ENCODE data around the gene CDC34.

CDC34 gene

DNA sequence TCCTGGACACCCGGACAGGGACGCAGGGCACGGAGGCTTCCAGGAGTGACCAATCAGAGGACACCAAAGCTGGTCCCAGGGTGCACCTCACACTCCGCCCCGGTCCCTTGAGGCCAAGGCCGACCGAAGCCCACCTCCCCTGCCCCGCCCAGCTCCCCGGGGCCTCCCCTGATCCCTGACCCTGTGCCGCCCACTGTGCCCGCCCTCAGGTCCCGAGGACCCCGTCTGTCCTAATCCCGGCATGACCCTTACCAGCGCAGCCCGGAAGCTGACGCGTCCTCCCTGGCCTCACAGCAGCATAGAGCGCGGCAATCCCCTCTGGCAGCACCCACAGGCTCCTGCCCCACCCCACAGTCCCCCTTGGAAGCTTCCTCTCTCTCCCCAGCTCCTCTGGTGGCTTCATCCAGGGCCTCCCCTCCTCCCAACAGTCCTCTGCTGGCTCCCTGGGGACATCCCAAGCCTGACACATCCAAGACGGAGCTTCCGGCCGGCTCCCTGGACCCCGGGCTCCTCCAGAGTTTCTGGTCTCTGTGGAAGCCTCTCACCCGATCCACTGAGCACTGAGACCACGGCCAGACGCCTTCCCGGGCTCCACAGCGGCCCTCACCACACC, 7.4 kb upstream of the CDC34 start:
- DNase-seq: no peak

DNA sequence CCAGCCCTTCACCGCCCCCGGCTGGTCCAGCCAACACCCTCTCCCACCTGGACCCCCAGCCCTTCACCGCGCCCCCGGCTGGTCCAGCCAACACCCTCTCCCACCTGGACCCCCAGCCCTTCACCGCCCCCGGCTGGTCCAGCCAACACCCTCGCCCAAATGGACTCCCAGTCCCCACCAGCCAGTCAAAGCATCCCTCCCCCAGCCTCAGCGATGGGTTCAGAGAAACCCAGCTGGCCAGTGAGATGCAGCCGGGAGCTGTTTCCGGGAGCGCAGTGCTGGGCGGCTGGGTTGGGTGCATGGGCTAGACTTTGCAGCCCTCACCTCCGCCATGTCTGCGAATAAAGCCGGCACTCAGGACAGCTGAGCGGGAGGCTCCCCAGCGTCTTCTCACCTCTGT, 6.5 kb upstream of the CDC34 start:
- DNase-seq: no peak

DNA sequence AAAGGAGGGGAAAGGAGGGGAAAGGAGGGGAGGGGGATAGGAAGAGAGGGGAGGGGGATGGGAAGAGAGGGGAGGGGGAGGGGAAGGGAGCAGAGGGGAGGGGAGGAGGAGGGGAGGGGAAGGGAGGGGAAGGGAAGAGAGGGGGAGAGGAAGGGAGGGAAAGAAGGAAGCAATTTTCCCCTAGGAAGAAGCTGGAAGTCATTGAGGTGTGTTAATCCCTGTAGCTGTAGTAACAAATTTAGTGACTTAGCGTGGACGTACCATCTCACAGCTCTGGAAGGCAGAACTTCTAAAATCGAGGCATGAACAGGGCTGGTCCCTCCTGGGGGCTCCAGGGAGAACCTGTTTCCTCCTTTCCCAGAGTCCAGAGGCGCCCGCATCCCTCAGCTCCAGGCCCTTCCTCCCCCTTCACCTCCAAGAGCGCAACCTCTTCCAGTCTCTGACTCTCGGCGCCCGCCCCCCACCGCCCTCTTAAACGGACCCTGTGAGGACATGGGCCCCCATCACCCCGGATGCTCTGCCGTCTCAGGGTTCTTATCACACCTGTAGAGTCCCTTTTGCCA, 5.6 kb upstream of the CDC34 start:
- no peak for DNase-seq

DNA sequence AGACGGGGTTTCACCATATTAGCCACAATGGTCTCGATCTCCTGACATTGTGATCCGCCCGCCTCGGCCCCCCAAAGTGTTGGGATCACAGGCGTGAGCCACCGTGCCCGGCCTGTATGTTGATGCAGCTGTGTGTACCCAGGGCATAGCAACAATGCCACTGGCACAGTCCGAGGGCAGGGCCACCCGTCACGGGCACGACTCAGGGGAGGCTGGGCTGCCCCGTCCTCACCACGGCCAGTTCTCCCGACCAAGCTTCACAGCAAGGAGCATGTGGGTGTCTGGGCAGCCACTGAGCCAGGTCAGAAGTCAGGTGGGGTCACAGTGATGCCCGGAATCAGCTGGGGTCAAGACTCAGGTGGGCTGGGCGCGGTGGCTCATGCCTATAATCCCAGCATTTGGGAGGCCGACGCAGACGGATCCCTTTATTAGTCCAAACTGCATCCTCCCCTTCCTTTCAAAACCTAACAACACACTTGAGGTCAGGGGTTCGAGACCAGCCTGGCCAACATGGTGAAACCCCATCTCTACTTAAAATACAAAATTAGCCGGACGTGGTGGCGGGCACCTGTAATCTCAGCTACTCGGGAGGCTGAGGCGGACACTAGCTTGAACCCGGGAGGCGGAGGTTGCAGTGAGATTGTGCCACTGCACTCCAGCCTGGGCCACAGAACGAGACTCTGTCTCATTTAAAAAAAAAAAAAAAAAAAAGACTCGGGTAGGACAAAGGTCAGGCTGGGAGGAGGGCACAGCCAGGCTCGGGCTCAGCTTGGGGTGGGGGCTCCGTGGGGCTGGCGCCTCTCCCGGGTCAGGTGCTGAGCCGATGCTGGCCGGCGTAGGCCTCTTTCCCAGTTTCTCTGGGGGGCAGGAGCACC, 1.2 kb upstream of the CDC34 start:
- no peak for DNase-seq

DNA sequence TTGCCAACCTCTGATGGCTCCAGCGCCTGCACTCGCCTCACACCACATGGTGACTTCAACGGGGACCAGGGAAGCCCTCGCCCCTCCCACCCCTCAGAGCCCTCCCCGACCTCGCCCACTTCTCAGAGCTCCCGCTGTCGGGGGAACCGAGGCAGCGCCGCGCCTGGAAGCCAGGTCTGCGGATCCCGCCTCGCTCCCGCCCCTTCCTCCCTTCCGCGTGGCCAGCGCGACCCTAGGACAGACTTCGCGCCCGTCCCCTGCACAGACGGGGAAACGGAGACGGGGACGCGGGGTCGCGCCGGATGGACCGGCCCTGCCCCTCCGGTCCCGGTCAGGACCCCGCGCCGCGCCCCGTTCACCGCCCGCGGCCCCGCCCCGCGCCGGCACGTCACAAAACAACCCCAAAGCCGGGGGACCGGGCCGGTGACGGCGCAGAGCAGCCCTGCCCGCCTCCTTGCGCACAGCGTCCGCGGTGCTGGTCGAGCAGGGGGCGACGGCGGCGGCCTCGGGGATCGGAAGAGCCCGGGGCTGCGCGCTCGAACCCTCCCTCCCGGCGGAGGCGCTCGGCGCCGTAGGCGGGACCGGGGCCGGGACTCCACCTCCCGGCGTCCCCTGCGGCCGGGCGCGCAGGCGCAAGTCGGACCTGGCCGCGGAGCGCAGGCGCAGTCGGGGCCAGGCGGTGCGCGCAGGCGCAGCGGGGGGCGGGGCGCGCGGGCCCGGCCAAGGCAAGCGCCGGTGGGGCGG, 379 bp upstream of the CDC34 start:
- DNase-seq: peak; percentile 77

DNA sequence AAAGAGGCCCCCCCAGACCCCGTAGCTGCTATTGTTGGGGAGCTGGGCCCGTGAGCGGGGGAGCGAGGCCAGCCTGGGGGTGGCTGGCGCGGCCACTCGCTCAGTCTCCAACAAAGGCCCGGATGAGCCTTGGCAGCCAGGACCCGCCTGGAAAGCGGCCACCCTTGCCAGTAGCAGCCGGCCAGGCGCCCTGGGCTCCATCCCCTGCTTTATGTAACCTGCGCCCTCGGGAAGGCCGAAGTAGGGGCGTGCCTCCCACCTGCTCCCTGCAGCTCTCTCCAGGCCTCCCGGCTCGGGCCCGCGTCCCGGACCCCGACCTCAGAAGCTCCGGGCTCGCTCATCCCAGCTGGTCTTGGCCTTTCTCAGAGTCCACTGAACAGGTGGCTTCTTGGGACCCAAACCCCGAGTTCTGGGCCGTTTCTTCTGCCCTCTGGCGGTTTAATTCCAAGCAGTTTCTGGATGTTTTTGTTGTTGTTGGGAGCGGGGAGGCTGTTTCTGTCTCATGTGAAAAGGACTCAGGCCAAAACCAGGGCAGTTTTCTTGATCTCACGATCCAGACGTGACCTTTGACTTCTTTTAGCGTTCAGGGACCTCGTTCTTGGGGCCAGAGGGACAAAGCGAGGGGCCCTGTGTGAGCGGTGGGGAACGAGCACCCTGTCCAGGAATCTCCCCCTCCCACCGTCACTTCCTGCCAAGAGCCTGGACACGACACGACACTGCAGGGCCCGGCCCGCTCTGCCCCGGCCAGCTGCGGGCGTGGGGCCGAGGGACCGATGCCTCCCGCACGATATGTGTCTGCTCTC, 1.2 kb downstream of the CDC34 start:
- peak; percentile 13 for DNase-seq

DNA sequence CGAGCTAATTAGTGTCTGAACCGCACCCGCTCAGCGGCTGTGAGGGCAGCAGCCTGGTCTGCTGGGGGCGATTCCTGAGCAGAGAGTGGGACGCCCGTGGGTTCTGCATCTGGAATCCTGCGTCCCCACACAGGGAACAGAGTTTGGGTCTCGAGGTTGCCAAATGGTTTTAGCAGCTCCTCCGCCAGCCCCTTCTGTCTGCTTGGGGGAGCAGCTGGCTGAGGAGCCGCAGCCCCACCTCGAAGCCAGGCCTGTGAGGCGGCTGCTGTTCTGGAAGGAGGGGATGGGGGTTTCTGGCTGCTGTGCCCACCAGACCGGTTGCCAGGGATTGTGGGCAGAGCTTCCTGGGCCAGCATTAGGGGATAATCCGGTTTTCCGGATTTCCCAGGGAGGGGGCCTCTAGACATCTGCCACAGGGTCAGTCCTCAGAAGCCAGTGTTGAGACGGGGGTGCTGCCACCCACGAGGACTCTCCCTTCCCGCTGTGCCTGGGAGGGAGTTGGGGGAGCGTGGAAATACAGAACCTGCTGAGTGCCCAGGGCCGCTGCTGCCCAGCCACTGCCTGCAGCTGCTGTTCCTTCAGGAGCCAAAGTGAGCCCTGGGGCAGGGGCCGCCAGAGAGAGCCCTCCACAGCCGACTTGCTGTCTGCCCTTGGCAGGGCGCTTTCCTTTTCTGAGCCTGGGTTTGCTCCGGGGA, 2.0 kb downstream of the CDC34 start:
- DNase-seq: no peak

DNA sequence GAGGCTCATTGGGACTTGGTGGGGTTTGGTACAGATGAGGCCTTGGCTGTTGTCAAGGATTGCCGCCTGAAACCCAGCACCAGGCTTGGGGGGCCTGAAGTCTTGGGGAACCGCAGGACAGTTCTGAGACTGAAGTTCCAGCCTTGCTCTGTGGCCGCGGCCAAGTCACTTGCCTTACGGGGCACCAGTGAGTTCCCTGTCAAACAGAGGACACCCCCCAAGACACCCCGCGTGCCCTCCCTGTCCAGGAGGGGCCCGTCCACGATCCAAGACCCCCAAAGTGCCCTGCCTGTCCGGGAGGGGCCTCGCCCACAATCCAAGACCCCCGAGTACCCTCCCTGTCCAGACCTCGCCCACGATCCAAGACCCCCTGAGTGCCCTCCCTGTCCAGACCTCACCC, 2.5 kb downstream of the CDC34 start:
- DNase-seq: no peak

DNA sequence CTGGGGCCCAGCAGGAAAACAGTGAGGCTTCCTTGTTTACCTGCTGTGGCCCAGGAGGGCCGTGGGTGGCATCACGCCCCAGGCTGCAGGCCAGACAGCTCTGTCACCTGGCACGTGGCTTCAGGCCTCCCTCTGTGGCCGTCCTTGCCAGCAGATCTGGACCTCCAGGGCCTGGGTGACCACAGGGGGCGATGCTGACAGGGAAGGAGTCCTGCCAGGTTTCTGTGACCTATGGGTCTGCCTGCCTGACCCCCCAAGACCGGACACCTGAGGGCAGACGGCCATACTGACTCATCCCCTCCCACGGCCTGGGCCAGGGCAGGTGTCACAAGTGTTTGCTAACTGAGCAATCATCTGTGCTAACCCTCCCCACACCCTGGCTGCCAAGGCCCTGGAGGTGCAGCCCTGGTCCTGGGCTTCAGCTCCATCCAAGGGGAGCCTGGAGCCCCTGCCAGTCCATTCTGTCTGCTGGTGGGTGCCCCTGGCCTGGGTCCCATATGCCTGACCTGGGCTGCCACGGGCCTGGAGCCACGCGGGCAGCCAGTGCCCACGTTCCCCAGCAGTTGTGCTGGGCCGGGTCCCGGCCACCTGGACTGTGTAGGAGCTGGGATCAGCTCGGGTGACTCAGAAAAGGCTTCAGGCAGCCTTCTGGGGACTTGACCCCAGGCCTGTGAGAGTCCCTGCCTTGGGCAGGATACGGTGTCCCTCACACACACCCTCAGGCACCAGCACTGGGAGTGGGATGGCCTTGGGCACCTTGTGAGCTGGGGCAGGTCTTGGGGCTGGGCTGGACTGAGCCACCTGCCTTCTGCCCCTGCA, 3.7 kb downstream of the CDC34 start:
- no peak for DNase-seq

DNA sequence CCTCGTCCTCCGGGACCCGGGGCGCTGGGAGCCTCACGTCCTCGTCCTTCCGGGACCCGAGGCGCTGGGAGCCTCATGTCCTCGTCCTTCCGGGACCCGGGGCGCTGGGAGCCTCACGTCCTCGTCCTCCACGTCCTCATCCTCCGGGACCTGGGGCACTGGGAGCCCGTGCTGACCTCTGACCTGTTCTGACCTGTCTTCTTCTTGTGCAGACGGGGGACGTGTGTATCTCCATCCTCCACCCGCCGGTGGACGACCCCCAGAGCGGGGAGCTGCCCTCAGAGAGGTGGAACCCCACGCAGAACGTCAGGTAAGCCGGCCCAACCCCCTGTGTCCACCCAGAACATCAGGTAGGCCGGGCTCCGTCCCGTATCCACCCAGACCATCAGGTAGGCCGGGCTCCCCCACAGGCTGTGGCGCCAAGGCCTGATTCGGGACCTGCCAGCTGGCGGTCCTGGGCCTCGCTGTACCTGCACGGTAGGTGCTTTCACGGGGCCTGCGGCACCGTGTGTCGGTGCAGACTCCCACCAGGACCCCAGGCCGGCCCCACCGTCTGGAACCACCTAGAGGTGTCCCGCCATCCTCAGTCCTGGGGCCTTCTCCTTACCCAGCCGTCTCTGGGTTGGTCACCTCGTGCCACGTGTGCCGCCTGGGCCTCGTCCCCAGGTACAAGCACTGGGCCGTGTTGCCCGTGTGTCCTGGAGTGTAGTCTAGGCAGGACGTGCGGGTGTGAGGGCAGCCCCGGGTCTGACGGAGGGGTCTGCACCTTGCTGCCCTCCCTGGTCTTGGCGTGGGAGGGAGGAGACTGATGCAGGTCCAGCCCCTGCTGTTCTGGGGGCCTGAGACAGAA, 4.7 kb downstream of the CDC34 start:
- no peak for DNase-seq

DNA sequence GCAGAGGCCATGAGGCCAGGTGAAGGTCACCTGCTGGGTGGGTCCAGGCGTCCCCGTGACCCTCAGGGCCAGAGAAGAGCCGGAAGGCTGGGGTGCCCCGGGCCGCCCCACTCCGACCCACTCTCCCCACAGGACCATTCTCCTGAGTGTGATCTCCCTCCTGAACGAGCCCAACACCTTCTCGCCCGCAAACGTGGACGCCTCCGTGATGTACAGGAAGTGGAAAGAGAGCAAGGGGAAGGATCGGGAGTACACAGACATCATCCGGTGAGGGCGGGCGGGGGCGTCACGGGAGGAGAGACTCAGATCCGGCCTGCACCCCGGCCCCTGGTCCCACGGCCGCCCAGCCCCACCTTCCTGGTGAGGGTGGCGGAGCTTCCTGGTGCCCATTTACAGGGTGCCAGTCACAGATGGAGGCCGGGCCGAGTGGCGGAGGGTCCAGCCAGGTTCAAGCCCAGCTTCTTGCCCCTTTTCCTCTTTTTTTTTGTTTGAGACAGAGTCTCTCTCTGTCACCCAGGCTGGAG, 5.4 kb downstream of the CDC34 start:
- DNase-seq: no peak

DNA sequence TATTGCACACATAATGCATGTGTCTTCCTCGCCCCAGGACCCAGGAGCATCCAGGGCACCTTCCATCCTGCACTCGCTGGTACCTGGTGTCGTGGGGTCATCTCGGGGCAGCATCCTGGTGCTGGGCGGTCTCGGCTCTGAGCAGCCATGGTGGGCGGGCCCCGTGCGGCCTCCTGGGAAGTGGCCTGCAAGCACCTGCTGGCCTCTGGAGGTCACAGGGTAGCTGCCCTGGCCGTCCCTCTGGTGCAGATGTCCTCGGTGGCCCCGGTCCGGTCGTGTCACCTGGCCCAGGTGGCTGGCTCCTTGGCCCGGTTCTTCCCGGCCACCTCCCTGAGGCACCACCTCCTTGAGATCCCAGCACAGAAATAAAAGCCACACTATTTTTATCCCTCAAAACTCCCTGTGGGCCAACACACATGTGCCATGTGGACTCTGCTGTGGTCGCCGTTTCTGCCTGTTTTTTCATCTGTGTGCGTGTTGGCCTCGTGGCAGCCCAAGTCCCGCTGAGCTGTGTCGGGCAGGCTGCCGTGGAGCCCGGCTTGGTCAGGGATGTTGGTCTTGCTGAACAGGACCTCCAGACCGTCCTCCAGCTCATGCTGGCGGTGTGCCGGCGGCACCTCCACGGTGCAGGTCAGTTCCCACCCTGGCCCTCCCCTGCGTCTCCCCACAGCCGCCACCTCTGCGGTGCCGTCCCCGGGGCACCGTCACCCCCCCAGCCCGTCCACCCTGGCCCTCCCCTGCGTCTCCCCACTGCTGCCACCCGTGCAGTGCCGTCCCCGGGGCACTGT, 7.3 kb downstream of the CDC34 start:
- no peak for DNase-seq

DNA sequence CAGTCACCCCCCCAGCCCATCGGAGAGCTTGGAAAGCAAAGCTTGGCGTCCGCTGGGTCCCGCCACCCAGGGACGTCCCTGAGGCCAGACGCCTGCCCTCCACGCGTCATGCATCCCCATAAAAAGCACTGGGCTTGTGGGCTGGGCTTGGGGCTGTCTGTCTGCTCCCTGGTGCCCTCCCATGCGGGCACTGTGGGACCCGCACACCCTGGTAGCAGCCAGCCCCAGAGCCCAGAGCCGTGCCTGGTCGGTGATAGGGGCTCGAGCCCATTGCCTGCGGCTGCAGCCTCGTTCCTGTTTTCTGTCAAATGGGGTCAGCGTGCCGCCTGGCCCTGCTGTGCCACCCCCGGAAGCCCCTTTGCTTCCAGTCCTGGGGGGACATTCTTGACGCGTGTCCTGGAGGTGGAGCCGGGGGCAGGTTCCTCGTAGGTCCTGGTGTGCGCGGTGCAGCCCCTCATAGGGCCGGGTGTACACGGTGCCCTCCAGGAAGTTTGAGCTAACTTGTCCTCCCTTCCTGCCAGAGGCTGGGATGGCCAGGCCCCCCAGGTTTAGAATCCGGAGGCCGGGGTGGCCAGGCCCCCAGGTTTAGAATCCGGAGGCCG, 8.0 kb downstream of the CDC34 start:
- no peak for DNase-seq

DNA sequence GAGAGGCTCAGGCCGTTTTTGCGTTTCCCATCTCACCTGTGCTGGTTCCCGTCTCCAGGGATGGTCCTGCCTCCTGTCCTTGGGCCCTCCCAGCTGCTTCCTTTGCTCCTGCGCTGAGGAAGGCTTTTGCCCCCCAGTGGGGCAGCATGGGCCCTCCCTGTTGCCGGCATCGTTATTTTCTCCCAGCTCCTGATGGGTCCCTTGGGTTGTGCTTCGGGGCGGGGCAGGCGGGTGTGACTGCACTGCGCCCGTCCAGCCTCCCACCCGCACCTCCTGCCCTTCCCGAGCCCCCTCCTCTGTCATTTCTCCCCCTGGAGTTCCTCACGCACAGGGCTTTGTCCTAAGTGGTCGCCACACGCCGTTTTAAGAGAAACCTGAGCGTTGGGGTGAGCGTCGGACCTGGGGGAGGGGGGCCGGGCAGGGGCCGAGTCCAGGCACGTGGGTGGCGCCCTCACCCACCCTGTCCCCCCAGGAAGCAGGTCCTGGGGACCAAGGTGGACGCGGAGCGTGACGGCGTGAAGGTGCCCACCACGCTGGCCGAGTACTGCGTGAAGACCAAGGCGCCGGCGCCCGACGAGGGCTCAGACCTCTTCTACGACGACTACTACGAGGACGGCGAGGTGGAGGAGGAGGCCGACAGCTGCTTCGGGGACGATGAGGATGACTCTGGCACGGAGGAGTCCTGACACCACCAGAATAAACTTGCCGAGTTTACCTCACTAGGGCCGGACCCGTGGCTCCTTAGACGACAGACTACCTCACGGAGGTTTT, 9.5 kb downstream of the CDC34 start:
- no peak for DNase-seq

DNA sequence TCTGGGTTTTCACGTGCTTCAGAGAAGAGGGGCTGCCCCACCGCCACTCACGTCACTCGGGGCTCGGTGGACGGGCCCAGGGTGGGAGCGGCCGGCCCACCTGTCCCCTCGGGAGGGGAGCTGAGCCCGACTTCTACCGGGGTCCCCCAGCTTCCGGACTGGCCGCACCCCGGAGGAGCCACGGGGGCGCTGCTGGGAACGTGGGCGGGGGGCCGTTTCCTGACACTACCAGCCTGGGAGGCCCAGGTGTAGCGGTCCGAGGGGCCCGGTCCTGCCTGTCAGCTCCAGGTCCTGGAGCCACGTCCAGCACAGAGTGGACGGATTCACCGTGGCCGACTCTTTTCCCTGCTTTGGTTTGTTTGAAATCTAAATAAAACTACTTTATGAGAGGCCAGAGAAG, 10.1 kb downstream of the CDC34 start:
- DNase-seq: no peak

DNA sequence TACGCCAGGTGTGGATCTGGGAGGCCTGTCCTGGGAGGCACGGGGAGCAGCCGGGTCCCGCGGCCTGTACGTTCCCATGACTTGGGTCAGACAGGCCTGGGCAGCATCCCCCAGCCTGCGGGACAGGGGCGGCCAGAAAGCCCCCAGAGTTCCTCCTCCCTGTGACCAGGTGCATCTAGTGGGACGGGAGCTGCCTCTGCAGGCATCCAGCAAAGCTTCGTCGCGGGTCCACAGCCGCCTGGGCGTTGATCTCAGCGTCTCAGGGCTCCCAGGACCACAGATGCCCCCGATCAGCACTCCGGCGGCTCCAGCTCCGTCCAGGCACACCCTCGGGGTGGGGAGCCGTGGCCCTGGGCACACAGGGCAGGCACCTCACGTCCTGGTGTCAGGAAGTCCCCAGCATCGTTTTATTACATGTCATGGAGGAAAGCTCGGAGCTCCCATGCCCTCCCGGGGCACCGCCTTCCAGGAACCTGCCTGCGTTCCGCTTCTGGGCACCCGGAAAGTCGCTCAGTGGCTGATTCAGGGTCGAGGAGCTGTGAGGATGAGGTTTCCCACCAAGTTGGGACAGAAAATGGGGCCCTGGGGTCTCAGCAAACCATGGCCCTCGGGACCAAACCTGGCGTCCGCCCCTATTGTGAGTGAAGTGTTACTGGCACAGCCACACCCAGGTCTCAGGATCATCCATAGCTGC, 10.8 kb downstream of the CDC34 start:
- no peak for DNase-seq

Data from stimulated activated naive CD4-positive, alpha-beta T cell treated with Interleukin-2 at 50 U/mL for 16 hours (primary cell).